IMR-90 (cell line): ENCODE results near the gene IZUMO2. TPM values are rescaled to one million over a fixed set of nuclear protein-coding genes. Genes with fewer than 3 reads are reported as not detected.

Experiments used
- ATAC-seq: fragments of 200-7000 bp; cut with Tn5 transposase; 2 replicates; pipeline ENCODE4 v1.9.1; 2020; ENCODE audit warnings: low read depth, mild to moderate bottlenecking, moderate library complexity
- BruUV-seq: library from RNA; stranded (reverse); fragments of 400-500 nt; replicated peaks from 2 replicates; lab custom pipeline; 2021; lab: Mats Ljungman, UMichigan
- CTCF ChIA-PET: fragments of 300-600 bp; formaldehyde crosslinking; extraction: SDS; loops from one replicate; lab custom pipeline; 2021; ENCODE audit warnings: antibody characterized with exemption; lab: Yijun Ruan, JAX
- POLR2A ChIA-PET: fragments of 300-600 bp; sonication (Branson Sonifier 250); formaldehyde crosslinking; loops from one replicate; lab custom pipeline; 2022; ENCODE audit warnings: antibody characterized with exemption; ENCODE audit not compliant: unreplicated experiment; lab: Charles Lee
- DNase-seq: peaks from one replicate; pipeline ENCODE4 v3.0.0; 2013
- H2AFZ ChIP-seq: replicated peaks from 2 replicates; pipeline ENCODE3; 2013; ENCODE audit warnings: low read length, mild to moderate bottlenecking; ENCODE audit not compliant: poor library complexity
- H2AK5ac ChIP-seq: 2 replicates; pipeline ENCODE4 v1.6.1; 2013; ENCODE audit warnings: low read depth, low read length, inconsistent platforms
- H2AK9ac ChIP-seq: replicated peaks from 2 replicates; pipeline ENCODE3; 2013; ENCODE audit warnings: mild to moderate bottlenecking, low read depth, low read length, moderate library complexity; ENCODE audit not compliant: poor library complexity
- H2BK120ac ChIP-seq: 2 replicates; pipeline ENCODE4 v1.6.1; 2013; ENCODE audit warnings: low read depth, low read length, inconsistent platforms
- H2BK15ac ChIP-seq: 3 replicates; pipeline ENCODE4 v1.6.1; 2013; ENCODE audit warnings: low read depth, low read length, inconsistent platforms
- H2BK20ac ChIP-seq: 2 replicates; pipeline ENCODE4 v1.6.1; 2013; ENCODE audit warnings: low read depth, mild to moderate bottlenecking, inconsistent platforms, low read length, moderate library complexity
- H2BK5ac ChIP-seq: 2 replicates; pipeline ENCODE4 v1.6.1; 2013; ENCODE audit warnings: mild to moderate bottlenecking, low read depth, low read length, inconsistent platforms; ENCODE audit not compliant: poor library complexity, severe bottlenecking
- H3K14ac ChIP-seq: replicated peaks from 2 replicates; pipeline ENCODE4 v1.6.1; 2013; ENCODE audit warnings: low read depth, low read length, inconsistent platforms
- H3K18ac ChIP-seq: 2 replicates; pipeline ENCODE4 v1.6.1; 2013; ENCODE audit warnings: low read depth, low read length, control low read depth
- H3K23ac ChIP-seq: 2 replicates; pipeline ENCODE4 v1.6.1; 2013; ENCODE audit warnings: low read depth, low read length, inconsistent platforms
- H3K27ac ChIP-seq: 2 replicates; pipeline ENCODE4 v1.5.1; 2013; ENCODE audit warnings: mild to moderate bottlenecking, control low read depth, low read length; ENCODE audit not compliant: insufficient read depth
- H3K27me3 ChIP-seq: 2 replicates; pipeline ENCODE4 v1.6.1; 2013; ENCODE audit warnings: low read length; ENCODE audit not compliant: control insufficient read depth, insufficient read depth
- H3K36me3 ChIP-seq: 2 replicates; pipeline ENCODE4 v1.6.1; 2013; ENCODE audit warnings: low read length, mixed read lengths; ENCODE audit not compliant: control insufficient read depth, insufficient read depth
- H3K4ac ChIP-seq: 2 replicates; pipeline ENCODE4 v1.6.1; 2013; ENCODE audit warnings: low read depth, low read length, inconsistent platforms
- H3K4me1 ChIP-seq: 2 replicates; pipeline ENCODE4 v1.6.1; 2013; ENCODE audit warnings: low read length, mixed read lengths; ENCODE audit not compliant: control insufficient read depth, insufficient read depth
- H3K4me2 ChIP-seq: 2 replicates; pipeline ENCODE4 v1.6.1; 2013; ENCODE audit warnings: low read depth, mild to moderate bottlenecking, control low read depth, low read length, moderate library complexity
- H3K4me3 ChIP-seq: 2 replicates; pipeline ENCODE4 v1.5.1; 2013; ENCODE audit warnings: low read depth, mild to moderate bottlenecking, control low read depth, low read length, moderate library complexity; ENCODE audit not compliant: insufficient read depth
- H3K56ac ChIP-seq: 2 replicates; pipeline ENCODE4 v1.6.1; 2013; ENCODE audit warnings: low read length, inconsistent platforms; ENCODE audit not compliant: insufficient read depth; ENCODE audit errors: extremely low read depth
- H3K79me1 ChIP-seq, 2 experiments: 2 replicates each; pipeline ENCODE4 v1.6.1; 2013; ENCODE audit warnings: low read length in 2 of 2, inconsistent platforms in 1 of 2, low read depth in 1 of 2
- H3K9ac ChIP-seq: 2 replicates; pipeline ENCODE4 v1.6.1; 2013; ENCODE audit warnings: low read depth, low read length, control low read depth
- H3K9me1 ChIP-seq: 2 replicates; pipeline ENCODE4 v1.6.1; 2013; ENCODE audit warnings: low read length, inconsistent platforms; ENCODE audit not compliant: insufficient read depth
- H3K9me3 ChIP-seq: 2 replicates; pipeline ENCODE4 v1.6.1; 2013; ENCODE audit warnings: low read length; ENCODE audit not compliant: control insufficient read depth, insufficient read depth
- H4K20me1 ChIP-seq: 2 replicates; pipeline ENCODE4 v1.6.1; 2013; ENCODE audit warnings: low read length, inconsistent platforms; ENCODE audit not compliant: insufficient read depth
- H4K5ac ChIP-seq: 2 replicates; pipeline ENCODE4 v1.6.1; 2013; ENCODE audit warnings: mild to moderate bottlenecking, low read depth, low read length, control low read depth
- H4K8ac ChIP-seq, 2 experiments: 2 replicates each; pipeline ENCODE4 v1.6.1; 2013; ENCODE audit warnings: low read depth in 2 of 2, low read length in 2 of 2, control low read depth in 1 of 2, inconsistent platforms in 1 of 2
- H4K91ac ChIP-seq: 2 replicates; pipeline ENCODE4 v1.6.1; 2013; ENCODE audit warnings: low read depth, low read length, inconsistent platforms; ENCODE audit not compliant: insufficient read depth
- BHLHE40 ChIP-seq: fragments of 150-350 bp; IDR thresholded peaks from 2 replicates; pipeline ENCODE4 v1.6.1; 2016; ENCODE audit warnings: mild to moderate bottlenecking, low read depth, low read length
- CEBPB ChIP-seq: IDR thresholded peaks from 2 replicates; pipeline ENCODE4 v1.6.1; 2012; ENCODE audit warnings: low read depth, low read length, improper control_type of control experiment
- CHD1 ChIP-seq: IDR thresholded peaks from 2 replicates; pipeline ENCODE4 v1.6.1; 2012; ENCODE audit warnings: low read depth, low read length, improper control_type of control experiment
- ELK1 ChIP-seq: fragments of 150-350 bp; IDR thresholded peaks from 2 replicates; pipeline ENCODE4 v1.6.1; 2016; ENCODE audit warnings: low read depth, mild to moderate bottlenecking, low read length, moderate library complexity, borderline replicate concordance
- FOS ChIP-seq: fragments of 150-350 bp; IDR thresholded peaks from 2 replicates; pipeline ENCODE4 v1.6.1; 2016; ENCODE audit warnings: low read depth, low read length
- MAFK ChIP-seq: IDR thresholded peaks from 2 replicates; pipeline ENCODE4 v1.6.1; 2012; ENCODE audit warnings: low read depth, low read length, improper control_type of control experiment
- MAZ ChIP-seq: IDR thresholded peaks from 2 replicates; pipeline ENCODE4 v1.6.1; 2012; ENCODE audit warnings: low read depth, mild to moderate bottlenecking, low read length, improper control_type of control experiment, moderate library complexity, borderline replicate concordance
- MXI1 ChIP-seq: IDR thresholded peaks from 2 replicates; pipeline ENCODE4 v1.6.1; 2012; ENCODE audit warnings: low read depth, mild to moderate bottlenecking, low read length, moderate library complexity, borderline replicate concordance
- NFE2L2 ChIP-seq: fragments of 150-350 bp; IDR thresholded peaks from 2 replicates; pipeline ENCODE4 v1.6.1; 2016; ENCODE audit warnings: low read depth, mild to moderate bottlenecking, low read length
- POLR2A ChIP-seq: IDR thresholded peaks from 2 replicates; pipeline ENCODE4 v1.6.1; 2012; ENCODE audit warnings: mild to moderate bottlenecking, low read depth, low read length
- RAD21 ChIP-seq: IDR thresholded peaks from 2 replicates; pipeline ENCODE4 v1.6.1; 2012; ENCODE audit warnings: low read length, improper control_type of control experiment
- RCOR1 ChIP-seq: IDR thresholded peaks from 2 replicates; pipeline ENCODE4 v1.6.1; 2012; ENCODE audit warnings: mild to moderate bottlenecking, low read length, improper control_type of control experiment; ENCODE audit not compliant: insufficient replicate concordance
- RFX5 ChIP-seq: IDR thresholded peaks from 2 replicates; pipeline ENCODE4 v1.8.0; 2012; ENCODE audit warnings: low read depth, mild to moderate bottlenecking, low read length, moderate library complexity
- SMC3 ChIP-seq: fragments of 150-350 bp; IDR thresholded peaks from 2 replicates; pipeline ENCODE4 v1.6.1; 2016; ENCODE audit warnings: low read depth, mild to moderate bottlenecking, antibody characterized with exemption, low read length, moderate library complexity
- WGBS, 2 experiments: methylation state at CpG; one replicate each; pipeline versions ENCODE4 v1.1.5 to v1.1.7; 2013; ENCODE audit warnings: missing lambda C conversion rate in 2 of 2; ENCODE audit not compliant: insufficient read length in 1 of 2; ENCODE audit errors: extremely low coverage in 2 of 2; 5-methylcytosine and 5-hydroxymethylcytosine counted together
- dilution Hi-C: fragments of 300-500 bp; cut with HindIII; formaldehyde crosslinking; loops from one replicate; pipeline ENCODE4 v1.14.3; 2018; ENCODE audit warnings: low sequenced_read_pairs; ENCODE audit not compliant: unreplicated experiment
- in situ Hi-C: fragments of 300-500 bp; cut with MboI; formaldehyde crosslinking; loops from 3 replicates; pipeline ENCODE4 v1.14.3; 2019; ENCODE audit warnings: low sequenced_read_pairs, inconsistent platforms, mixed read lengths
- intact Hi-C: fragments of 100-400 bp; cut with micrococcal nuclease; formaldehyde crosslinking; loops from 2 replicates; pipeline ENCODE4 v1.10.0; 2022
- polyA plus RNA-seq, 3 experiments: library from polyadenylated mRNA; depleted of rRNA; stranded (reverse); fragments of >200 nt; gene quantifications; 2 replicates each; pipeline ENCODE4 v1.2.3, GENCODE V29; 2012; ENCODE audit warnings: low replicate concordance in 1 of 3
- total RNA-seq: library from RNA; depleted of rRNA; stranded (reverse); fragments of >200 nt; gene quantifications from 2 replicates; pipeline ENCODE4 v1.2.3, GENCODE V29; 2012
- TF ChIP-seq, protein P1 (sequence below): conservative IDR thresholded peaks from 2 replicates; pipeline ENCODE4 v1.5.1; 2012; ENCODE audit warnings: mild to moderate bottlenecking, low read depth, low read length, improper control_type of control experiment
- TF ChIP-seq, protein P2 (sequence below): fragments of 150-350 bp; IDR thresholded peaks from 2 replicates; pipeline ENCODE4 v1.6.1; 2017; ENCODE audit warnings: mild to moderate bottlenecking, antibody characterized with exemption, low read length, low read depth

Gene IZUMO2
- total and polyA plus RNA-seq, 2 of the 4 experiments (the other 2 are of a cell fraction) = not detected

DNA sequence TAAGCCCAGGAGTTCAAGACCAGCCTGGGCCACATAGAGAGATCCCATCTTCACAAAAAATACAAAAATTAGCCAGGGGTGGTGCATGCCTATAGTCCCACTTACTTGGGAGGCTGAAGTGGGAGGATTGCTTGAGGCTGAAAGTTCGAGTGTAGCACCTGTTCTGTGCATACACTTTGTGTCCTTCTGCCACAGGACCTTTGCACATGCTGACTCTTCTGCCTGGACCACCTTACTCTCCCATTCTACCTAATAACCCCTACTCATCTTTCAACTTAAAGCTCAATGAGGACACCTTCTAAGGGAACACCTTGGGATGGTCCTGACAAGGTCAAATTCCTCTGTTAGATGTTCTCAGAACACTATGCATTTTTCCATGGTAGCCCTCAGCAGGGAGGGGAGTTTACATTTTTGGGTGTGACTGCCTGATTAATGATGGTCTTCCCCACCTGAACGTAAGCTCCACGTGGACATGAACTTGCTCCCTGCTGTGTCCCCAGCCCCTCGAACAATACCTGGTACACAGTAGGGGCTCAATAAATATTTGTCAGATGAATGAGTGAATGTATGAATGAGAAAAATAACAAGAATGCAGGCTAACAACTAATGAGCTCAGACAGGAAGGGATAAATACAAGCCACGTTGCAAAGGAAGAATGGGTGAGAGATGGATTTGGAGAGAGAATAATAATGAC is 11.2 kb upstream of the IZUMO2 start:
- Histone ChIP-seq H3K9me1 (no peaks in the 10 kb centered on the region), H3K9ac (no peak overlapping the region), H4K8ac (no peak overlapping the region), H4K5ac (no peak overlapping the region), H2AK5ac (no peak overlapping the region), H3K4me2 (no peak overlapping the region), H3K27ac (no peak overlapping the region), H3K14ac (no peak overlapping the region), H3K27me3 (no peaks in the 10 kb centered on the region), H3K23ac (no peak overlapping the region), H3K9me3 (peaks cover 10% of the 10 kb centered on the region), H3K4me1 (no peaks in the 10 kb centered on the region), H2BK15ac (no peak overlapping the region), H3K18ac (no peak overlapping the region), H4K20me1 (no peaks in the 10 kb centered on the region), H2AFZ (no peak overlapping the region), H3K4me3 (no peak overlapping the region), H2BK120ac (no peak overlapping the region), H3K79me1 (no peaks in the 10 kb centered on the region), H3K4ac (no peak overlapping the region), H2BK5ac (no peak overlapping the region), H3K56ac (no peak overlapping the region), H3K36me3 (no peaks in the 10 kb centered on the region), H2AK9ac (no peak overlapping the region), H4K91ac (no peak overlapping the region), H2BK20ac (no peak overlapping the region)
- intact Hi-C loops (no loop called here), in situ Hi-C loops (no loop called here), dilution Hi-C loops (no loop called here)
- ChIA-PET CTCF (no interaction called here), POLR2A (no interaction called here)
- WGBS, 2 experiments = 50% methylated on average over 1 of the region's 5 CpGs; no CpG with 5 or more reads in 1 of the 2 experiments
- ATAC-seq (no peak), DNase-seq (no peak)
- BruUV-seq = no TSS peak
- no peak for TF ChIP-seq MAFK
- TF ChIP-seq MAZ = no peak
- TF ChIP-seq ELK1 = no peak
- TF ChIP-seq RFX5 = no peak
- TF ChIP-seq POLR2A = no peak
- TF ChIP-seq MXI1 = no peak
- TF ChIP-seq FOS = no peak
- TF ChIP-seq, protein P1, sequence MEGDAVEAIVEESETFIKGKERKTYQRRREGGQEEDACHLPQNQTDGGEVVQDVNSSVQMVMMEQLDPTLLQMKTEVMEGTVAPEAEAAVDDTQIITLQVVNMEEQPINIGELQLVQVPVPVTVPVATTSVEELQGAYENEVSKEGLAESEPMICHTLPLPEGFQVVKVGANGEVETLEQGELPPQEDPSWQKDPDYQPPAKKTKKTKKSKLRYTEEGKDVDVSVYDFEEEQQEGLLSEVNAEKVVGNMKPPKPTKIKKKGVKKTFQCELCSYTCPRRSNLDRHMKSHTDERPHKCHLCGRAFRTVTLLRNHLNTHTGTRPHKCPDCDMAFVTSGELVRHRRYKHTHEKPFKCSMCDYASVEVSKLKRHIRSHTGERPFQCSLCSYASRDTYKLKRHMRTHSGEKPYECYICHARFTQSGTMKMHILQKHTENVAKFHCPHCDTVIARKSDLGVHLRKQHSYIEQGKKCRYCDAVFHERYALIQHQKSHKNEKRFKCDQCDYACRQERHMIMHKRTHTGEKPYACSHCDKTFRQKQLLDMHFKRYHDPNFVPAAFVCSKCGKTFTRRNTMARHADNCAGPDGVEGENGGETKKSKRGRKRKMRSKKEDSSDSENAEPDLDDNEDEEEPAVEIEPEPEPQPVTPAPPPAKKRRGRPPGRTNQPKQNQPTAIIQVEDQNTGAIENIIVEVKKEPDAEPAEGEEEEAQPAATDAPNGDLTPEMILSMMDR = no peak
- TF ChIP-seq RAD21 = no peak
- TF ChIP-seq RCOR1 = no peak
- no peak for TF ChIP-seq BHLHE40
- no peak for TF ChIP-seq CEBPB
- TF ChIP-seq CHD1 = no peak
- no peak for TF ChIP-seq SMC3
- no peak for TF ChIP-seq NFE2L2
- TF ChIP-seq, protein P2, sequence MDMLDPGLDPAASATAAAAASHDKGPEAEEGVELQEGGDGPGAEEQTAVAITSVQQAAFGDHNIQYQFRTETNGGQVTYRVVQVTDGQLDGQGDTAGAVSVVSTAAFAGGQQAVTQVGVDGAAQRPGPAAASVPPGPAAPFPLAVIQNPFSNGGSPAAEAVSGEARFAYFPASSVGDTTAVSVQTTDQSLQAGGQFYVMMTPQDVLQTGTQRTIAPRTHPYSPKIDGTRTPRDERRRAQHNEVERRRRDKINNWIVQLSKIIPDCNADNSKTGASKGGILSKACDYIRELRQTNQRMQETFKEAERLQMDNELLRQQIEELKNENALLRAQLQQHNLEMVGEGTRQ = no peak
